ENCODE results near the gene CBR1.
"Not testable (repeated sequence)": the region's sequence is repeated elsewhere in the genome, so short reads cannot be mapped to it uniquely, and the experiment has no call there.

CBR1 gene

GRCh38 chr21:36072453-36073162 lies 2.8 kb downstream of the CBR1 start:
- TF ChIP-seq, protein P1, sequence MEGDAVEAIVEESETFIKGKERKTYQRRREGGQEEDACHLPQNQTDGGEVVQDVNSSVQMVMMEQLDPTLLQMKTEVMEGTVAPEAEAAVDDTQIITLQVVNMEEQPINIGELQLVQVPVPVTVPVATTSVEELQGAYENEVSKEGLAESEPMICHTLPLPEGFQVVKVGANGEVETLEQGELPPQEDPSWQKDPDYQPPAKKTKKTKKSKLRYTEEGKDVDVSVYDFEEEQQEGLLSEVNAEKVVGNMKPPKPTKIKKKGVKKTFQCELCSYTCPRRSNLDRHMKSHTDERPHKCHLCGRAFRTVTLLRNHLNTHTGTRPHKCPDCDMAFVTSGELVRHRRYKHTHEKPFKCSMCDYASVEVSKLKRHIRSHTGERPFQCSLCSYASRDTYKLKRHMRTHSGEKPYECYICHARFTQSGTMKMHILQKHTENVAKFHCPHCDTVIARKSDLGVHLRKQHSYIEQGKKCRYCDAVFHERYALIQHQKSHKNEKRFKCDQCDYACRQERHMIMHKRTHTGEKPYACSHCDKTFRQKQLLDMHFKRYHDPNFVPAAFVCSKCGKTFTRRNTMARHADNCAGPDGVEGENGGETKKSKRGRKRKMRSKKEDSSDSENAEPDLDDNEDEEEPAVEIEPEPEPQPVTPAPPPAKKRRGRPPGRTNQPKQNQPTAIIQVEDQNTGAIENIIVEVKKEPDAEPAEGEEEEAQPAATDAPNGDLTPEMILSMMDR (IDR thresholded peaks at IDR 0.05; ENCODE audit: low read depth, low read length) = no peak

DNA sequence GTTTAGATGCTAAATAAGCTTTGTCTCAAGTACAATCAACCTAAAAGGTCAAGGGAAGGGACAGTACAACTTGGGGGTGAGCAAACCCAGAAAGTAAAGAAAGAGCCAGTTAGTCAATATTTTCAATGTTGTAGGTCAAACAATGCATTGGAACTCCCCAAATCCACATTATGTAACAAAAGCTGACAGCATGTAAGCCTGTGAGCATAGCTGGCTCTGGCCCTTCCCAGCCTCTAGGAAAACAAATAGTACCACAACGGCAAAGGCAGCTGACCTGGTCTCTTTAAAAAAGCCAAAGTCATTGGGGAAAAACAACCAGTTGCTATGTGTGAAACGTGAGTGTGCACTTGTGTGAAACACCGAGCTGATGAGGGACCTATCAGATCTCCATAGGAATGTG lies 3.4 kb downstream of the CBR1 start:
- Histone ChIP-seq H3K27me3 (ENCODE audit: insufficient read depth, low read depth, severe bottlenecking) (no peaks in the 10 kb centered on the region), H3K9me3 (ENCODE audit: severe bottlenecking) (peaks cover 18% of the 10 kb centered on the region), H3K4me3 (ENCODE audit: low read depth, low read length) (no peak overlapping the region), H3K36me3 (no peaks in the 10 kb centered on the region; the same call in 1 of the 2 replicates), H3K27ac (no peak overlapping the region)
- DNase-seq = no peak
- TF ChIP-seq, protein P1 (IDR thresholded peaks at IDR 0.05; ENCODE audit: low read depth, low read length) = no peak

More at GRCh38 chr21:36072453-36073162, 2.8 kb downstream of the CBR1 start:
- H3K9me3 ChIP-seq (ENCODE audit: severe bottlenecking) = peaks cover 15% of the 10 kb centered on the region
- no peaks in the 10 kb centered on the region; the same call in 1 of the 2 replicates for H3K36me3 ChIP-seq
- DNase-seq = no peak
- no peak overlapping the region for H3K4me3 ChIP-seq (ENCODE audit: low read depth, low read length)
- no peak overlapping the region for H3K27ac ChIP-seq
- no peaks in the 10 kb centered on the region for H3K27me3 ChIP-seq (ENCODE audit: insufficient read depth, low read depth, severe bottlenecking)

DNA sequence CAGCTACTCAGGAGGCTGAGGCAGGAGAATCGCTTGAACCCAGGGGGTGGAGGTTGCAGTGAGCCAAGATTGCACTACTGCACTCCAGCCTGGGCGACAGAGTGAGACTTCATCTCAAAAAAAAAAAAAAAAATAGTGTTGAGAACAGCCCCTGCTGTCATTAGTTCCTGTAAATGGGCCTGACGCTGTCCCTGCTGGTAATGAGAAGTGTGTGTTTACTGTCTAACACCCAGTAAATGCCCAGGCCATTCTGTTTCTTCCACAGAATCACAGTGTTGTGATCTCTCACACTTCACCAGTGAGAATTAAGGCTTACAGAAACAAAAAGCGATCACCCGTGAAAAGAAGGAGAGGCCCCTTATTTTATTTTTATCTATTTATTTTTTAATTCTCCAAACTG lies 4.1 kb downstream of the CBR1 start:
- not testable (repeated sequence) for H3K27me3 ChIP-seq (ENCODE audit: insufficient read depth, low read depth, severe bottlenecking); DNase-seq; H3K4me3 ChIP-seq (ENCODE audit: low read depth, low read length); H3K27ac ChIP-seq; H3K36me3 ChIP-seq
- peaks cover 21% of the 10 kb centered on the region for H3K9me3 ChIP-seq (ENCODE audit: severe bottlenecking)

DNA sequence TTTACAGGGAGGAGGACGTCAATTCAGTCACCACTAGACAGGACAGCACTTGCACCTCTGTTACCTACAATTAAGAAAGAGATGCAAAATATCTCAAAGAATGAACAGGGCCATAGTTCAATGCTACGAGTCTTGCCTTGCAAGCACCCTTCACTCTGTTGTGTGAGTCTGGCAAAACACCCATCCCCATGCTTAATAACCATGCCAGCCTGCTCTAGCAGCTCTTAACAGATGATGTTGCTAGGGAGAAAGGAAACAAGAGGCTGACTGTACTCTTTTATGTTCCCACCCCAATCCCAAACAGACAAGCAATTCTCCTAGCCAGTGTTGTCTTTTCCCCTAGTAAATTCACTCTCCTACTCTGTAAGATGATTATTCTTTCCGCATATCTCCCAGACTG lies 5.3 kb downstream of the CBR1 start:
- Histone ChIP-seq H3K9me3 (ENCODE audit: severe bottlenecking) (peaks cover 10% of the 10 kb centered on the region), H3K27ac (no peak overlapping the region), H3K27me3 (ENCODE audit: insufficient read depth, low read depth, severe bottlenecking) (no peaks in the 10 kb centered on the region), H3K4me3 (ENCODE audit: low read depth, low read length) (no peak overlapping the region), H3K36me3 (no peaks in the 10 kb centered on the region; the same call in 1 of the 2 replicates)
- TF ChIP-seq, protein P1 (IDR thresholded peaks at IDR 0.05; ENCODE audit: low read depth, low read length) = no peak
- no peak for DNase-seq

- no peak for DNase-seq
- no peaks in the 10 kb centered on the region for H3K27me3 ChIP-seq (ENCODE audit: insufficient read depth, low read depth, severe bottlenecking)
- TF ChIP-seq, protein P1 (IDR thresholded peaks at IDR 0.05; ENCODE audit: low read depth, low read length) = no peak
- no peak overlapping the region for H3K4me3 ChIP-seq (ENCODE audit: low read depth, low read length)
- peaks cover 9% of the 10 kb centered on the region for H3K9me3 ChIP-seq (ENCODE audit: severe bottlenecking)
- H3K27ac ChIP-seq = no peak overlapping the region
- H3K36me3 ChIP-seq = no peaks in the 10 kb centered on the region; the same call in 1 of the 2 replicates
Measured at GRCh38 chr21:36075953-36076352, 6.1 kb downstream of the CBR1 start.

GRCh38 chr21:36076878-36077655 lies 7.2 kb downstream of the CBR1 start:
- DNase-seq = no peak
- H3K9me3 ChIP-seq (ENCODE audit: severe bottlenecking) = peaks cover 9% of the 10 kb centered on the region
- no peak overlapping the region for H3K27ac ChIP-seq
- no peaks in the 10 kb centered on the region for H3K27me3 ChIP-seq (ENCODE audit: insufficient read depth, low read depth, severe bottlenecking)
- H3K36me3 ChIP-seq = no peaks in the 10 kb centered on the region
- TF ChIP-seq, protein P1 (IDR thresholded peaks at IDR 0.05; ENCODE audit: low read depth, low read length) = no peak
- H3K4me3 ChIP-seq (ENCODE audit: low read depth, low read length) = no peak overlapping the region

Measured in WERI-Rb-1 (cell line).